Transverse colon (tissue), 4 donors: ENCODE measurements around the gene MICAL2. TPM values are rescaled to one million over a fixed set of nuclear protein-coding genes. Genes with fewer than 3 reads are reported as not detected.
A peak's percentile ranks its signal among the peaks of the same experiment; 100 is the strongest.

Experiments used
- DNase-seq: peaks from one replicate; pipeline ENCODE4 v3.0.0-alpha.2; 2019
- H3K27ac ChIP-seq, 4 donors: fragments of 200-600 bp; sonication (generic); 2 replicates each; pipeline ENCODE4 v1.5.1; 2016 to 2018; ENCODE audit warnings: inconsistent platforms in 4 of 4
- H3K27me3 ChIP-seq: fragments of 200-600 bp; sonication (generic); 2 replicates; pipeline ENCODE4 v1.5.1; 2017; ENCODE audit warnings: inconsistent platforms
- H3K36me3 ChIP-seq, 4 donors: fragments of 200-600 bp; sonication (generic); 2 replicates each; pipeline ENCODE4 v1.5.1; 2017 to 2019; ENCODE audit warnings: inconsistent platforms in 4 of 4
- H3K4me1 ChIP-seq, 4 donors: fragments of 200-600 bp; sonication (generic); 2 replicates each; pipeline ENCODE4 v1.5.1; 2017 to 2020; ENCODE audit warnings: inconsistent platforms in 4 of 4
- H3K4me3 ChIP-seq, 4 donors: fragments of 200-600 bp; sonication (generic); 1 replicate in 1 of 4; 2 replicates in 3 of 4; pipeline versions ENCODE4 v1.5.1 to v1.6.1; 2017 to 2019; ENCODE audit warnings: inconsistent platforms in 4 of 4
- H3K9me3 ChIP-seq, 2 donors: fragments of 200-600 bp; sonication (generic); 2 replicates each; pipeline ENCODE4 v1.5.1; 2017 to 2019; ENCODE audit warnings: inconsistent platforms in 2 of 2
- CTCF ChIP-seq, 5 experiments: fragments of 200-600 bp in 3 of 5; fragments of 450-650 bp in 2 of 5; sonication (generic) in 3 of 5; IDR thresholded peaks; 1 replicate in 2 of 5; 2 replicates in 3 of 5; pipeline ENCODE4 v1.5.1; 2016 to 2017; ENCODE audit warnings: antibody characterized with exemption in 5 of 5, inconsistent platforms in 3 of 5, mild to moderate bottlenecking in 2 of 5, moderate library complexity in 1 of 5
- EP300 ChIP-seq: sonication (generic); formaldehyde crosslinking; IDR thresholded peaks from one replicate; pipeline ENCODE4 v1.6.1; 2017; ENCODE audit warnings: antibody characterized with exemption, low read depth
- POLR2A ChIP-seq: fragments of 450-650 bp; IDR thresholded peaks from one replicate; pipeline ENCODE4 v1.6.1; 2016; ENCODE audit warnings: antibody characterized with exemption, mild to moderate bottlenecking, moderate library complexity
- POLR2AphosphoS5 ChIP-seq, 3 donors: sonication (generic); formaldehyde crosslinking; IDR thresholded peaks; one replicate each; pipeline ENCODE4 v1.6.1; 2016; ENCODE audit warnings: antibody characterized with exemption in 3 of 3
- WGBS, 2 donors: methylation state at CpG; one replicate each; pipeline ENCODE4 v1.1.5; 2018; ENCODE audit warnings: low coverage in 1 of 2; 5-methylcytosine and 5-hydroxymethylcytosine counted together
- in situ Hi-C, 4 donors: fragments of 200-750 bp; cut with MboI; loops; one replicate each; pipeline versions ENCODE4 v1.15.0 to v1.15.1; 2017; ENCODE audit warnings: low sequenced_read_pairs in 3 of 4, low pct_ligation_motif_present in 1 of 4, low pct_unique_long_range_greater_than_20kb in 1 of 4
- intact Hi-C: fragments of 100-400 bp; cut with DNase I; formaldehyde crosslinking; loops from one replicate; pipeline ENCODE4 v1.15.1; 2023; ENCODE audit warnings: low total_unique reads
- total RNA-seq, 4 donors: library from RNA; depleted of rRNA; stranded (reverse); fragments of >200 nt; gene quantifications; one replicate each; pipeline ENCODE4 v1.1.0, GENCODE V29; 2016

Gene MICAL2
- total RNA-seq, 4 donors from 2014 or later: 309 to 483 (median 316) TPM

GRCh38 chr11:12210200-12210599, 99.8 kb downstream of the MICAL2 start:
- Histone ChIP-seq H3K4me3 (no peak overlapping the region), H3K27me3 (no peaks in the 10 kb centered on the region), H3K4me1 (peaks cover 0 to 13% (median 3%) of the 10 kb centered on the region in 4 donors), H3K36me3 (peaks cover 0 to 19% (median 7%) of the 10 kb centered on the region in 4 donors), H3K27ac (no peak overlapping the region), H3K9me3 (no peaks in the 10 kb centered on the region)
- WGBS, 2 donors: 94% methylated on average over 4 of the region's 4 CpGs; no CpG with 5 or more reads in 1 of the 2 donors
- intact Hi-C loops (no loop called here), in situ Hi-C loops (no loop called here)
- no peak for DNase-seq
- TF ChIP-seq EP300: no peak
- no peak for TF ChIP-seq POLR2A
- TF ChIP-seq CTCF (IDR thresholded peaks at IDR 0.05): no peak
- no peak for TF ChIP-seq POLR2AphosphoS5 (IDR thresholded peaks at IDR 0.05)

- 92 to 100% methylated on average over 1 to 7 of the region's 7 CpGs for WGBS, 2 donors
- H3K36me3 ChIP-seq: peaks cover 0 to 19% (median 7%) of the 10 kb centered on the region in 4 donors
- no peak overlapping the region for H3K27ac ChIP-seq
Observed at GRCh38 chr11:12211331-12212065, 101.1 kb downstream of the MICAL2 start.

GRCh38 chr11:12212174-12212820, 101.9 kb downstream of the MICAL2 start:
- no peak for TF ChIP-seq POLR2A
- no peak for TF ChIP-seq CTCF (IDR thresholded peaks at IDR 0.05)
- TF ChIP-seq POLR2AphosphoS5 (IDR thresholded peaks at IDR 0.05): no peak
- no peak for TF ChIP-seq EP300
- in situ Hi-C loops (no loop called here), intact Hi-C loops (no loop called here)
- Histone ChIP-seq H3K27ac (no peak overlapping the region), H3K4me3 (no peak overlapping the region), H3K36me3 (peaks cover 0 to 19% (median 7%) of the 10 kb centered on the region in 4 donors), H3K4me1 (peaks cover 9 to 19% (median 12%) of the 10 kb centered on the region in 4 donors), H3K9me3 (no peaks in the 10 kb centered on the region), H3K27me3 (no peaks in the 10 kb centered on the region)
- WGBS, 2 donors: 87% methylated on average over 6 to 7 of the region's 7 CpGs
- no peak for DNase-seq

More at GRCh38 chr11:12211331-12212065, 101.1 kb downstream of the MICAL2 start:
- intact Hi-C loops: no loop called here
- Histone ChIP-seq H3K9me3 (no peaks in the 10 kb centered on the region), H3K4me3 (no peak overlapping the region), H3K27me3 (no peaks in the 10 kb centered on the region), H3K4me1 (peaks cover 2 to 12% (median 10%) of the 10 kb centered on the region in 4 donors)
- no peak for TF ChIP-seq POLR2AphosphoS5 (IDR thresholded peaks at IDR 0.05)
- TF ChIP-seq EP300: no peak
- no peak for TF ChIP-seq CTCF (IDR thresholded peaks at IDR 0.05)
- no peak for TF ChIP-seq POLR2A
- in situ Hi-C loops: no loop called here
- DNase-seq: no peak

GRCh38 chr11:12212821-12213185, 102.4 kb downstream of the MICAL2 start:
- in situ Hi-C loops: no loop called here
- peak overlapping the region in 1 of 4 donors; percentile 18 for H3K27ac ChIP-seq

More at GRCh38 chr11:12212821-12213185, 102.4 kb downstream of the MICAL2 start:
- no peak for DNase-seq
- H3K9me3 ChIP-seq: no peaks in the 10 kb centered on the region
- intact Hi-C loops: no loop called here
- no peak overlapping the region for H3K4me3 ChIP-seq
- TF ChIP-seq EP300 (no peak), POLR2A (no peak)
- peaks cover 5 to 21% (median 13%) of the 10 kb centered on the region in 4 donors for H3K4me1 ChIP-seq
- 86 to 88% methylated on average over 5 of the region's 5 CpGs for WGBS, 2 donors
- no peaks in the 10 kb centered on the region for H3K27me3 ChIP-seq
- H3K36me3 ChIP-seq: peaks cover 0 to 19% (median 7%) of the 10 kb centered on the region in 4 donors
